GM11168 (cell line): ENCODE results near the gene EFR3B.

Experiments
- in situ Hi-C: fragments of 300-500 bp; cut with MboI; formaldehyde crosslinking; loops from one replicate; pipeline ENCODE4 v1.12.0; 2022; ENCODE audit warnings: low sequenced_read_pairs; ENCODE audit not compliant: unreplicated experiment

The EFR3B gene

DNA sequence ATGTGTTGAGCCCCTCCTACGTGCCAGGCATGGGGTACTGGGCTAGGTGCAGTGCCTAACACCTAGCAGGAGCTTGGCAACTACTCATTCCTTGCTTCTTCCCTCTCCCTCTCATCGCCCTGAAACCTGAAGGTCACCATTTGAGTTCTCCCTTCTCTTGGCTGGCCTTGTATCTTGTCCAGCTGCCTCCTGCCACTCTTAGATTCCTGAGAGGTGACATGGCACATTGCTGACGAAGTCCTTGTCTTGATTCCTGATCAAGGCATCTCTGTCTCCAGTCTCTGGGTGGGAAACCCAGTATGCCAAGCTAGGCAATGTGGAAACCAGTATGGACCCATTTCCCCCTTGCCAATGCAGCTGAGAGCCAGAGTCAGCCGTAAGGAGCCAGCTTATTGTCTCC is 9.0 kb upstream of the EFR3B start:
- in situ Hi-C loops: no loop called here

DNA sequence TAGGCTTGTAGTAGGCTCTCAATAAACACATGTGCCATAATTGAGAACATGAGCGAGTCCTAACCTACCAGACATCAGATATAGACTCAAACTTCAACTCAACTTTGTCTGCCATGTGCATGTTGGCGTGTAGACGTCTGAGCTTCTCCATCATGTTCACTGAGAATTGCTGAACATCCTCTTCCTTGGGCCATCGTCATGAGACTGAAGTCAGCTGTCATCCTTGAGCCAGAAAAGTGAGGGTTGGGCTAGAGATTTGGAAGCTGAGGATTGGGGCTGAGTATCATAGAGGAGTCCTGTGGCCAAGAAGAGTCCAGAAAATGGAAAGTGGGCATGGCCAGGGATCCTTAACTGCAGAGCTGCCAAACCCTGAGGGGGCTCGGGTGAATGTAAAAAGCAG is 7.8 kb upstream of the EFR3B start:
- in situ Hi-C loops: no loop called here

DNA sequence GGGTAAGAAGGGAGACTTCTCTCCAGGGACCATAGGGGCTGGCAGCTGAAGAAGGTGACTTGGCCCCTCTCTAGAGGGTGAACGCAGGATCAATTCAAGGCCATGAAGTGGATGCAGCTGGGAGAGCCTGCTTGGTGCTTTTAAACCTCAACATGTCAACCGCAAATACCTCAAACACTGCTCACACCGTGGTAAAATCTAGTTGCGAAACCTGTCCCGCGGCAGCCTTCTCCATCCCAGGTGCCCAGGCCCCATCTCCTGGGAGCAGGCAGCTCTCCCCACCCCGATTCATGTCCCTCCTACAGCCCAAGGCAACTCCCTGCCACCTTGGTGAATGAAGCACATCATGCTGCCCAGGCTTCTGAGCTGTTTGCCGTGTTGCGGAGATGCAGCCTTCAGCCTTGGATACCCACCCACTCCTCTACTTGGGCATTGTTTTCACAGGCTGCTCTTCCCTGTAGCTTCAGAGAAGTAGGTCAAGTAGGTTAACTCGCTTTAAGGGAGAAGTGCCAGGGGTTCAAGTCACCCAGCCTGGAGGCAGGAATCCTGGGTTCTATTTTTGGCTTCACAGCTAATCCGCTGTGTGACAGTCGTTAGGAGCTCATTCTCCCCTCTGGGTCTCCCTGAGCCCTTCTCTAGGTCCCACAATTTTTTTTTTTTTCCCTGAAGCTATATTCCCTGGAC is 6.2 kb upstream of the EFR3B start:
- in situ Hi-C loops: no loop called here

DNA sequence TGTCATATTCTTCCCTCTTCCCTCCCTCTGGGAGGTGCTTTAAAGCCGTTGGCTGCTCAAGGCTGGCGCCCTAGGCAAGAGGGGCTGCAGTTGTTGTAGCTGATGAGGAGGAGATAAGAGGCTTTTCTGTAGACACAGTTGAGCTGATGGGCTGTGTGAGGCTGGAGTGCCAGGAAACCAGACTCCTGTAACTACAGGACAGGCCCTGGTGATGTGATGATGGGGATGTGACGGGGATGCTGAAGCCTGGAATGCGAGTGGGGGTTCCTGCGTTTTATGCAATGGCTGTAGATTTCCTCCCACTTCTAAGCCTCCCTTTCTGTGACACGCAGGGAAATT is 5.7 kb upstream of the EFR3B start:
- in situ Hi-C loops: no loop called here

DNA sequence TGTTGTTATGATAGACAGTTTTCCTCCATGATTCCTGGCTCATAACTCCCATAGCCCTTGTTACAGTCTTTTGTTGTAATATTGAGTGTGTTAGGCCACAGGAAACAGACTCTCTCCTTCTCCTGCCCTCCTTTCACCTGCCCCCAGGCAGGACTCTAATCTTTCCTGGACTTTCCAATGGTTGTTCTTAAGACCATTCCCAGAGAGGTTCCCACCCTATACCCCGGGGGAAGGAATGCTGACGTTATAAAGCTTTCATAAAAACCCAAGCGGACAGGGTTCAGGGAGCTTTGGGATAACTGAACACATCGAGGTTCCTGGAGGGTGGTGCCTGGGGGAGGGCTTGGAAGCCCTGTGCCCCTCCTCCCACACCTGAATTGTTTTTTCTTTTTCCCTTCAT is 2.8 kb upstream of the EFR3B start:
- in situ Hi-C loops: no loop called here

DNA sequence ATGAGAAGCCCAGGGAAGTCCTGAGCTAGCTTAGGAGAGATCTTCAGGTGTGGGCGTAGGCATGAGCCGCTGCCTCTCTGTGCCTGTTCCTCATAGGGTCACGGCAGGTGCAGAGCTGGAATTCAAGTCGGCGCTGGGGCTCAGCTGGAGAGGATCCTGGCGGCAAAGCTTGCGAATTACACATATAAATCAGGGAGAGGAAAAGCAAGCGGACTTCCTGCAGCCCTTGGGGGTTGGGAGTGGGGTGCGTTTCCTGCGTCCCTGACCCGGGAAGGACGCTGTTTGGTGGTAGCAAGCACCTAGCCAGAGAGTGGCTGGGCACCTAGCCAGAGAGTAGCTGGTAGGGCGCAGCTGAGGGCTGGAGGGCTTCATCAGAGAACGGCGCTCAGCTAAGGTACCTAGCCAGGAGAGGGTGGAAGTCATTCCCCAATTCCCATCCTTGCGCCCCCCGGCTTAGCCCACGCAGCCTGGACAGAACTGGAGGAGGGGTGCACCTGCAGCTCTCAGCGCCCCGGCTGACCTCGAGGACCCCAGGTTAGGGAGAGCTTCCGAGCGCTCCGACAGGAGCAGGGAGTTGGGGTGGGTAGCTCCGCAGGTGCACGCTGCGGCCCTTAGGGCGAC is 459 bp upstream of the EFR3B start:
- in situ Hi-C loops: no loop called here

DNA sequence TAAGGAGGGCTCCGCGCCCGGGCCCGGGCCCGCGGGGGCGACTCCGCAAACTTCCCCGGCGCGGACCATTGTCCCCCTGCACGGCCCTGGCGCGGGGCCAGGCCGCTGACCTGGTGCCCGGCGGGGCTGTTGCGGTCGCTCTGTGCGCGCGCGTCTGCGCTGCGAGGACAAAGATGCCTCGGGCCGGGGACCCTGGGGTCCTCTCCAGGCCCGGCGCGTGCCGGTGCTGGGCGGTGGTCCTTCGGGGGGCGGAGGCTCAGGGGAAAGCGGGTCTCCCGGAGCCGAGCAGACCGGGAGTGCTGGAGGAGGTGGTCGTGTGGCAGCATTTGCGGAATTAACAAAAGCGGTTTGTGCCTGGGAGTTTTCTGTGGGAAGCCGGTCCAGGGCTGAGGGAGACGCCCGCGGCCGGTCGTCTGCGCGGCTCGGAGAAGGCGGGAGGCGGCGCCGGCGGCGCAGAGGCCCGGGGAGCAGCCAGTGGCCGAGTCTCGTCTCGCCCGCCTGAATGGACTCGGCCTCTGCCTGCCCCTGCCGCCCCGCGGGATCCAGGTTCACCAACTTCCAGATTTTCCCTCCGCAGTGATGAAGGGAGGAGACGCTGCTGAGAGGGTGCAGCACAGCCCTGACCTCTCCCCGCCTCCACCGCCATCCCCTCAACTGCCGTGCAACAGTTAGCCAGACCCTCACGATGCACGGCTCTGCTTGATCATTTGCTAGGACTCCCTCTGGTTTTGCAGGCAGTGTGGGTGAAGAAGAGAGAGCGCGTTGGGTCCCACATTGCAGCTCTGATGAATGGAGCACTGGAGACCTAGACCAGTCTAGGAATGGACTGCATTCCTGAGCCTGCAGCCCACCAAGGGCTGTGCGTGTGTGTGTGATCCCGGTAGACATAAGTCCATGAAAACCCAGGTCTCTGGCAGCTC is 705 bp downstream of the EFR3B start:
- in situ Hi-C loops: no loop called here

DNA sequence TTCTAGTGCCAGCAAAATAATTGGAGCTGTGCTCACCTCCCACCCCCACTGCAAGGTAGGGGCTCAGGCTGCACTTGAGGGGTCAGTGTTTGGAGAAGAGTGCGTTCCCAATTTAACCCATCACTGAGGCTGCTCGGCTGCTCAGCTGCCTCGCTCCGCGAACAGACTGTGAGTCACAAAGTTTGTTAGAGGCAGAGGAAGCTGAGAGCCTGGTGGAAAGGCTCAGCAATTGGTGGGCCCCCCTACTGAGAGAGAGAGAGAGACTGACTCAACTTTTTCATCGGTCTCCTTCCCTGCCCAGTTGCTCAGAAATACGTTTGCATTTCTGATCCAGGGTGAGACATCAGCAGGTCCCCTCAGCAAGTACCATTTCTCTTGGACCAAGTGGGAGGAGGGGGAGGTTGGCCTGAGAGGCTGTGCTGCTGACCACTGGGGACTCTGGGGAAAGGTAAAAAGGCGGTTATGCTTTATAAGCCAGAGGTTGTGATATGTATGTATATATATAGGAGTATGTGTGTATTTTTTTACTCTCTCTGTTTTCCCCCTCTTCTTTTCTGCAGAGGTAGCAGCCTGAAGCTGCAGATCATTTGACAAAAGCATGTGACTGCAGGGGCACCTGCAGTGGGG is 1.5 kb downstream of the EFR3B start:
- in situ Hi-C loops: no loop called here

DNA sequence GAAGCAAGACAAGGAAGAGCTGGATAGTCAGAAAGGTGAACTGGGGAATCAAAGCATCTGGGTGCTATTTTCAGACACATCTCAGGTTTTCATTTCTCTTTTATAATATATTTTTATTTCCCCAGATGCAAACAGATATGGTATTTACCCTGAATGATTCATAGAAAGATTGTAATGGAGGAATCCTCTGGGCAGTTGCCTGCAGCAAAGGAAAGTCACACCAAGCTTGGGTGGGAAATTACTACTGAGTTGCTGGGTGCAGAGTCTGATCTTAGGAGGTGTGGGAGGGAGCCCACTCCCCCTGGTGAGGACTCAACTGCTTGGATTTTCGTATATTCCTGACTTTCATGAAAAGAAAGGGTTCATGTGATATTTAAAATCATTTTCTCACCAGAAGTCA is 2.1 kb downstream of the EFR3B start:
- in situ Hi-C loops: no loop called here

DNA sequence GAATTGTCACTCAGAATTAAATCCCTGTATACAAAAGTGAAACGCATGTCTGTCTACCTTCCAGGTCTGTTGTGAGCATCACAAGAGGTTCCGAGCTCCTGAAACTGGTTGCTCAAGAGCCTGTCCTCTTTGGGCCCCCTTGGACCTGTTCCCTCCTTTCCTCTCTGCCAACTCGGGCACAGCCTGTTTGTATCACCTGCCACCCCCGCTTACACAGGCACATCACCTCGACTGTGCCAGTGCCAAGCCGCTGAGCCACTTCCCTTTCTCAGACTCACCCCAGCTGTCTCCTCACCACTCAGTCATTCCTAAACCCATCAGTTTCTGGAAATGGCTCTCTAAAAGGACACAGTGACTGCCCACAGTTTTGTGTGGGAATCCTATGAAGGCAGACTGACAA is 3.1 kb downstream of the EFR3B start:
- in situ Hi-C loops: no loop called here

DNA sequence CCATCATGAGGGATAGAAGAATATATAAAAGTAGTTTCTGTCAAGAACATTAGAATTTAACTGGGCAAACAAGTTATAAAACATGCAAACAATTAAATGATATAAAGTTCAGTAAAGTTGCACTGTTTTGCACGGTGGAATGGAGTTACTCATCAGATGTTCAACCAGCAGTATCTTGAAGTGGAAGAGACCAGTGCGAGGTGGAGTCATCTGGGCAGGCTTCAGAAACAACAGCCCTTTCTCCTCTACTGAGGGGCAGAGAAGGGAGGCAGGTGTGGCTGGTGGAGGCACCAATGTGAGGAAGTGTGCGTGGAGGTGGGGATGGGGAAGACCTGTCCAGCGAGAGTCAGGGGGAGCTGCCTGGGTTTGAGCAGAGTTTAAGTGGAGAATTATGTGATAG is 7.5 kb downstream of the EFR3B start:
- in situ Hi-C loops: no loop called here

DNA sequence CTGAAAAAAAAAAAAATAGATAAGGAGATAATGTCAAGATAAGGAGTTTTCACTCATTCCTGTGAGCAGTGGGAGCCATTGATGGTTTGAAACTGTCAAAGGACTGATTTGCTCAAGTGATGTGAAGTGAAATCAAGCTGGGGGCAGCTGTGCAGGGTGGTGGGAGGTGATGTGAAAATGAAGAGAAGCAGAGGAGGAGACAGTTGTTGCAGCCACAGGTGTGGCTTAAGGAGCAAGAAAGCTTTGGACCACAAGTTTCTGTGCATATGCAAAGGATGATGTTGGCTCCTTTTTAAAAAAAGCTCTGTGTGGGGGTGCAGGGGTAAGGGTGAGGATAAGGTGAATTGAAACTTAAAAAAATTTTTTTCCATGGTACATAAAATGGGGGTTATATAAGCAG is 8.3 kb downstream of the EFR3B start:
- in situ Hi-C loops: no loop called here

DNA sequence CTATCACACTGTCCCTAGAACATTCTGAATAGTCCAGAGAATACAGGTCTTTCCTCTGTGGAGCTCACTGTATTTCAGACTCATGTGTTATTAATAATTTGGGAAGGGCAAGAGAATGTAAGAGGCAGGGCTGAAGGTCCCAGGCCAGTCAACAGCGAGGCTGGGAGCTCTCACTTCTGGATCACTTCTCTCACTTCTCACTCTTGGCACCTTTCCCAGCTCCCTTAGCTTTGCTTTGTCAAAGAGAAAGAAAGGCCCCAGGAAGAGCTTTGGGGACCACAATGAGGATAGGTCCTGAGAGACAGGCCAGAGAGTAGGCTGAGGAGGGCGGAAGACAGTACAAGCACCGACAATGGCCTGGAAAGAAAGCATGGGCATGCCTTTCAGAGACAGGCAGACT is 11.2 kb downstream of the EFR3B start:
- in situ Hi-C loops: no loop called here

DNA sequence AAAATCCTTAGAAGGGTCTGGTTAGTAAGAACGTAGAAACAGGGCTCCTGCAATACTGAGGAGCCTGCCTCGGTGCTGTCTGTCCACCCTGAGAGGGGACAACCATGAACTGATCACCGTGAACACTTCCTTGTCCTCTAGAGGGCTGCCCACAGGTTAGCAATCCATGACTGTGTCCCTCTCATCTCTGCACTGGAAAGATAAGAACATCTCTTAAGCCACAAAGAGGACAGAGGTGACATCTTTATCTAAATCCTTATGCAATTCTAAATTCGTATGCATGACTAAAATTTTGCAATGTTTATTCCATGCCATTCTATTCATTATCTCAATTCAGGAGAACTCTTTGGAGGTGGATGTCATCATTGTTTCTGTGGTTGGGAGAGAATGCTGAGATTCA is 12.8 kb downstream of the EFR3B start:
- in situ Hi-C loops: no loop called here

DNA sequence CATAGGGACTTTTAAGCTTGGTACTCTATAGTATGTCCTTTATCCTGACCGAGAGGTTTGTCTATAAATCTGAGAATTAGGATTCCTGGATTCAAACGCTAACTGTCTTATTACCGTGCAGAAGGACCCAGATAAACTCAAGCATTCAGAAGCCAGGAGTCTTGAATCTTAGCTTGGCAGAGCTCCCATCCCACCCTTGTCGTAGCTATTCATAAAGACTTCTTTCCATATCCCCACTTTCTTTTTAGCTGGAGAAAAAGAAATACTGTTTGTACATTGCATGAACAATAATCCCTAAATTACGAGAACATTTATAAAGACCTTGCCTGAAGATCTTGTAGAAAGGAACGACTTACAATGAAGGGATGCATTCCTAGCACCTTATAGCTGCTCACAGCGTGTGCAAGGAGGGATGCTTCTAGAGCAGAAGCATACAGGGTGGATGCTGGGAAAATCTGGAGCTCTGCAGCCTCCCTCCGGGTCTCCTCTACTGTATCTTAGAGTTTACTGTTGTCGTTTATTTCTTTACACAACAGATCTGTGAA is 13.6 kb downstream of the EFR3B start:
- in situ Hi-C loops: no loop called here

DNA sequence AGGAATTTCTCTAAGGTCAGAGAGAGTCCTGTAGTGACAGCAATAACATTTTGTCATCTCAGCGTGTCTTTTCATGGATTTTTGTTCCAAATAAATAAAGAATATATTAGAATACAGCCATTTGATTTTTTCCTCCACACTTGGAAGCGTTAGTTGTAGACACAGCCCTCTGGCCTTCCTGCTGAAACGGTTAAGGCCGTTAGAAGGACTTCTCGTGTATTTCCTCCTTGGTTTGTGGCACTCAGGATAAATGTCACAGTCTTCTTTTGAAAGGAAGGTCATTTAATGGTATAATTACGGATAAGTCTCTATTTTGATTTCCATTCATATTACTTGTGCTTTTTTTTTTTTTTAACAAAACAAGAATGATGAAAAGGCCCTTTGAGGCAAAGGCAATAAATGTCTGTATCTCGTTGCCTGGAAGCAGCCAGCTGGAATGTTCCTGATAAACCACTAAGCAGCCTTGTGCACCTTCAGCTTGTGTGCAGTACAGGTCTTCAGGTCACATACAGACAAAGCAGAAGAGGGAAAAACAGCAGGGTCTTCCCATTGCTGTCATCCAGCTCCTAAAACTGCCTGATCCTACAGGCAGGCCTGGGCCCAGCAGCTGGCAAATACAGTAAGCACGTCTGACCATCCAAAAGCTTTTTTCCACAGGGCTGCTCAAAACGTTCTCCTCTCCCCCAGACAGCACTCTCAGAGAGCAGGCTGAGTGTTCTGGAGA is 14.4 kb downstream of the EFR3B start:
- in situ Hi-C loops: no loop called here

DNA sequence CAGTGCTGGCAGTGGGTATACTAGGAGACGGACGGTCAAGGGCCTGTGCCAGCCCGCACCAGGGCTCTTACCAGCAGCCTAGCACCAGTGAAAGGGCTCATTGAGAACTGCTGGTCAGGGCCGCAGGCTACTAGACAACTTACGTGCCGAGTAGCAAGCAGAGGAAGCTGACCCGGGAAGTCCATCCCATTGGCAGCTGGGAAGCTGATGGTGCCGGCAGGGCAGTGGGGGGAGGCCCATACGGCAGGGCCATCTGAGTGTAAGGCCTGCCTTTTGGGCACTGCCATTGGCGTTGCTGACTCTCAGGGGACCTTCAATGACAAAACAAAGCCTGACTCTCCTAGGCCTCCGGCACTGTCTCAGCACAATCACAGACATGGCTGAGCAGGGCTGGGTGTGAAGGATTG is 20.6 kb downstream of the EFR3B start:
- in situ Hi-C loops: no loop called here

DNA sequence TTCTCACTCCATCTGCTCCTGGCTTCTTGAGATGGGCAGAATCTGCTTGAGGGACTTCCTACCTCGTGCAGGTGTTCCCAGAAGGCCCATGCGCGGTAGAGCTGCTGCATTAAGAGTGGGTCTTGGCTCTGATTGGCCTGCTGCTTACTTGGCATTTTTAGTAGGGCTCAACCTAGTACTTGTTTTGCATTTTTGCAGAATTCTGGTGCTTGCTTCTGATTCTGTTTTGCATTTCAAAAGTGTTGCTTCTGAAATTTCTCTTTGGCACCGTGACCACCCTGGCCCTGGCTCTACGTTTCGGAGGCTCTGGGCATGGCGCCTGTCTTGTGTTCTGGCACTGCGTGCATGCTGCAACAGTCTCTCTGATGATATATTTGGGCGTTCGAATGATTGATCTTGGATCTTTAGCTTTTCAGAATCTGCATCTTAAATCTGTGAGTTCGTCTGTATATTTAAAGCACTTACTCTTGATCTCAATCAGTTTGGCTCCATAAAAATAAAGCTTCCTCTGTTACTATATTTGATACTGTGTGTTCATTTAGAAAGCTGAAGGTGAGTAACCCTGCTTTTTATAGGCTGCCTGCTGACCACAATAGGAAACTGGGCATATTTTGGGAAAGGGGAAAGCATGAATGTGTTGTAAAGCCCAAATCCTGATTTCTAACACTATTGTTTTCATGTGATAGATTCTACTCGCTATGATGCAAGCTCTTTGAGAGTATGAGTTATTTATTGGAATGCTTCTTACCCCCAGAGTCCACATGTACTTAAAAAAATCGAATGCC is 22.2 kb downstream of the EFR3B start:
- in situ Hi-C loops: no loop called here

DNA sequence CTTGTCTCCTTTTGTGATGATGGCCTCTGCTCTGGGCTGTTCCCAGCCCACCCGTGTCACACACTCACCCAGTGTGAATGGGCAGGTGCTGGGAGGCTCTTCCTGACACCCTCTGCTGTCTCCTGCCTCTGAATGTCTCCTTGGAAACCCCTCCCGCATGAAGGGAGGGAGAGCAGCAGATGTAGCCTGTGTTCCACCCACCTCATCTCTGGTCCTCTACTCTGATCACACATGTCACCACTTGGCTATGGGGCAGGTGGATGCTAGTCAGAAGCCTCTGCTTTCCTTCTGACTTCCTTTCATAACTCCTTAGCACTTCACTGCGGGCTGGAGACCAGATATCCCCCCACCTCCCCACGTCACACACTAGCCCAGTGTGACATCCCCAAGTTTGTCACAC is 23.9 kb downstream of the EFR3B start:
- in situ Hi-C loops: no loop called here
